Breast epithelium (tissue), 3 donors: Measurements from ENCODE around the gene FRMD4A.

Experiments used
- CTCF ChIP-seq, 3 donors: fragments of 450-650 bp; IDR thresholded peaks; one replicate each; pipeline ENCODE4 v1.5.1; 2016 to 2017; ENCODE audit warnings: antibody characterized with exemption in 3 of 3, mild to moderate bottlenecking in 3 of 3, moderate library complexity in 3 of 3
- POLR2A ChIP-seq: fragments of 450-650 bp; IDR thresholded peaks from one replicate; pipeline ENCODE4 v1.6.1; 2016; ENCODE audit warnings: antibody characterized with exemption, mild to moderate bottlenecking, moderate library complexity

- TF ChIP-seq CTCF (IDR thresholded peaks at IDR 0.05) (no peak), POLR2A (no peak)
Observed at GRCh38 chr10:13908475-13908874, 422.2 kb downstream of the FRMD4A start.
